GM10248 (cell line): Measurements from ENCODE around the gene HSD11B2.

ENCODE experiments used
- CTCF ChIA-PET: fragments of 300-600 bp; sonication (Branson Sonifier 250); formaldehyde crosslinking; extraction: SDS; loops from one replicate; lab custom pipeline; 2021; ENCODE audit warnings: antibody characterized with exemption; lab: Yijun Ruan, JAX
- POLR2A ChIA-PET: fragments of 350-650 bp; sonication (Branson Sonifier 250); formaldehyde crosslinking; extraction: SDS; loops from one replicate; lab custom pipeline; 2020; ENCODE audit warnings: antibody characterized with exemption; lab: Yijun Ruan, JAX
- DNase-seq: peaks from one replicate; pipeline ENCODE4 v3.0.0; 2012; ENCODE audit errors: extremely low spot score
- TF ChIP-seq, protein P1 (sequence below): IDR thresholded peaks from 2 replicates; pipeline ENCODE4 v1.5.1; 2012; ENCODE audit warnings: mild to moderate bottlenecking, low read depth; ENCODE audit errors: extremely low read depth, missing control alignments, control extremely low read depth

Gene HSD11B2

DNA sequence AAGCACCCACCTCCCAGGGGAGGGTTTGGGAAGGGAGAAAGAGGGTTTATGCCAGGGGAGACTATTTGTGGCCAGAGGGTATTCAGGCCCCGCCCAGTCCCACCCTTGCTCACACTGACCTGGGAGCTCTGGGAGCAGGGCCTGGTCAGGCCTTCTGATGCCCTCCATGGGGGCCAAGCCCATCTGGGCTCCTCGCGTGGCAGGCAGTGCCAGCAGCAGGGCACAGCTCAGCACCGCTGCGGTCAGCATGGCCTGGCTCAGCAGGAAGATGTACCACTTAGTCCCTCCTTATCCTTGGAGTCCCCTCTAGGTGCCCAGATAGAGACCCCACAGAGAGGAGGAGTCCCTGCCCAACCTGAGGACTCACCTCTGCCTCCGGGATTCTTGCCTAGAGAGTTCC is 52.2 kb downstream of the HSD11B2 start, which contains the start of gene AGRP:
Gene AGRP, minus strand, starts transcription at position 398 of the 400 bp plus-strand sequence. Its CDS starts 149 bp downstream, at position 249.
- ChIA-PET POLR2A (no interaction called here), CTCF (interaction anchor here (1.1 to 7.5 kb wide), 4 partner anchors 10 to 65 kb away, joined by 3 to 76 read pairs (median 54); no protein-coding TSS in a partner anchor)
- TF ChIP-seq, protein P1, sequence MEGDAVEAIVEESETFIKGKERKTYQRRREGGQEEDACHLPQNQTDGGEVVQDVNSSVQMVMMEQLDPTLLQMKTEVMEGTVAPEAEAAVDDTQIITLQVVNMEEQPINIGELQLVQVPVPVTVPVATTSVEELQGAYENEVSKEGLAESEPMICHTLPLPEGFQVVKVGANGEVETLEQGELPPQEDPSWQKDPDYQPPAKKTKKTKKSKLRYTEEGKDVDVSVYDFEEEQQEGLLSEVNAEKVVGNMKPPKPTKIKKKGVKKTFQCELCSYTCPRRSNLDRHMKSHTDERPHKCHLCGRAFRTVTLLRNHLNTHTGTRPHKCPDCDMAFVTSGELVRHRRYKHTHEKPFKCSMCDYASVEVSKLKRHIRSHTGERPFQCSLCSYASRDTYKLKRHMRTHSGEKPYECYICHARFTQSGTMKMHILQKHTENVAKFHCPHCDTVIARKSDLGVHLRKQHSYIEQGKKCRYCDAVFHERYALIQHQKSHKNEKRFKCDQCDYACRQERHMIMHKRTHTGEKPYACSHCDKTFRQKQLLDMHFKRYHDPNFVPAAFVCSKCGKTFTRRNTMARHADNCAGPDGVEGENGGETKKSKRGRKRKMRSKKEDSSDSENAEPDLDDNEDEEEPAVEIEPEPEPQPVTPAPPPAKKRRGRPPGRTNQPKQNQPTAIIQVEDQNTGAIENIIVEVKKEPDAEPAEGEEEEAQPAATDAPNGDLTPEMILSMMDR, result no peak
- DNase-seq, result no peak

DNA sequence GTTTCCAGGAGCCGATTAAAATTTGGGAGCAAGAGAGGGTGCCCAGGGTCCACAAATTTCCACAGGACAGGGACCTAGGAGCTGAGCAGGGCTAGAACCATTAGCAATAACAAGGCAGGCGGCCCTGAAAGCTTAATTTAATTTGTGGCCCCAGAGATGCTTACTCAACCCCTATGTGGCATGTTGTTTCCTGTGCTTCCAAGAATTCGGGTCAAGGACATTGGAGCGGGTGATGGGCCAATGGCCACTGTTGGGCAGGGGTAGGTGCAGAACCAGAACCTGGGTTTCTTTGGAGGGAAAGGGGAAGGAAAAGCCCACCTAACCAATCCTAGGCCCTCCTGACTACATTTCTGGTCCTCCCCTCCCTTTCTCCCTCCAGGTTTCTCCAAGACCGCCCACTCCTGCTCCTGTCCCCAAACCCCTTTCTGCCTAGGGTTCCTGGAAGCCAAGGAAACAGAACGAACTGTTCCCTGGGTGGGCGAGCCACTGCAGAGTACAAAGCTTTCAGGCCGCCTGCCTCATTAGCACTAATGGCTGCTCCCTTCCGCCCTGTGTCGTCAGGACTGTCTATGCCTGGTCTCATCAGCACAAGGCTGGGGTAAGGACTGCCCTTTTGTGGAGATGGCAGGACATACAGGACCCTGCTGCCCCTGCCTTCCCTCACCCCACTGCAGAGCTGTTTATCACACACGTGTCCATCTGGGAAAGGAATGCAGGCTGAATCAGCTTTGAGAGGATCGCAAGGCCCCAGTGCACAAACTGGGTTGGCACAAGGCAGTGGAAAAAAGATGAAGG is 53.0 kb downstream of the HSD11B2 start:
- ChIA-PET POLR2A (no interaction called here), CTCF (interaction anchor here (0.7 to 7.5 kb wide), 6 partner anchors 9 to 79 kb away, joined by 3 to 76 read pairs (median 34); no protein-coding TSS in a partner anchor)
- TF ChIP-seq, protein P1, result no peak
- DNase-seq, result no peak

DNA sequence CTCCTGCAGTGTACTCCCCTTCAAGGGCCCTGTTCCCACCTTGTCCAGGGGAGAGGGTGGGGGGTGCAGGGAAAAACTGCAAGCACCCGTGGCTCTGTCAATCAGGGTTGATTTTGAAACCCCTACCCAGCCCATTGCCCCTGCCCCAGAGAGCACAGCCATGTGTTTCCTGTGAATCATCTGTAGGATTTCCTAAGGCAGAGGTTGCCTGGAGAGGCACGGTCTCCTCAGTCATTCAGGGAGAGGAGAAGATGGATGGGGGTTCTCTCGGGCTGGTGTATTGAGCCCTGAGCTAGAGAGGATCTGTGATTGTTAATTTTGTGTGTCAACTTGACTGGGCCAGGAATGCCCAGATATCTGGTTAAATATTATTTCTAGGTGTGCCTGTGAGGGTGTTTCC is 55.9 kb downstream of the HSD11B2 start:
- ChIA-PET POLR2A (no interaction called here), CTCF (interaction anchor here (1.3 to 17.0 kb wide), 4 partner anchors 26 to 227 kb away, joined by 3 to 238 read pairs (median 13); no protein-coding TSS in a partner anchor)
- DNase-seq, result no peak
- TF ChIP-seq, protein P1, result no peak
